NCI-H446 treated with DMSO at 0.1 percent for 48 hours (cell line): ENCODE data around the gene ADCY10.
"Not testable (repeated sequence)": the region's sequence is repeated elsewhere in the genome, so short reads cannot be mapped to it uniquely, and the experiment has no call there.

Experiments
- DNase-seq: peaks from one replicate; lab custom pipeline; 2025; lab: John Stamatoyannopoulos, UW

Gene ADCY10, protein sequence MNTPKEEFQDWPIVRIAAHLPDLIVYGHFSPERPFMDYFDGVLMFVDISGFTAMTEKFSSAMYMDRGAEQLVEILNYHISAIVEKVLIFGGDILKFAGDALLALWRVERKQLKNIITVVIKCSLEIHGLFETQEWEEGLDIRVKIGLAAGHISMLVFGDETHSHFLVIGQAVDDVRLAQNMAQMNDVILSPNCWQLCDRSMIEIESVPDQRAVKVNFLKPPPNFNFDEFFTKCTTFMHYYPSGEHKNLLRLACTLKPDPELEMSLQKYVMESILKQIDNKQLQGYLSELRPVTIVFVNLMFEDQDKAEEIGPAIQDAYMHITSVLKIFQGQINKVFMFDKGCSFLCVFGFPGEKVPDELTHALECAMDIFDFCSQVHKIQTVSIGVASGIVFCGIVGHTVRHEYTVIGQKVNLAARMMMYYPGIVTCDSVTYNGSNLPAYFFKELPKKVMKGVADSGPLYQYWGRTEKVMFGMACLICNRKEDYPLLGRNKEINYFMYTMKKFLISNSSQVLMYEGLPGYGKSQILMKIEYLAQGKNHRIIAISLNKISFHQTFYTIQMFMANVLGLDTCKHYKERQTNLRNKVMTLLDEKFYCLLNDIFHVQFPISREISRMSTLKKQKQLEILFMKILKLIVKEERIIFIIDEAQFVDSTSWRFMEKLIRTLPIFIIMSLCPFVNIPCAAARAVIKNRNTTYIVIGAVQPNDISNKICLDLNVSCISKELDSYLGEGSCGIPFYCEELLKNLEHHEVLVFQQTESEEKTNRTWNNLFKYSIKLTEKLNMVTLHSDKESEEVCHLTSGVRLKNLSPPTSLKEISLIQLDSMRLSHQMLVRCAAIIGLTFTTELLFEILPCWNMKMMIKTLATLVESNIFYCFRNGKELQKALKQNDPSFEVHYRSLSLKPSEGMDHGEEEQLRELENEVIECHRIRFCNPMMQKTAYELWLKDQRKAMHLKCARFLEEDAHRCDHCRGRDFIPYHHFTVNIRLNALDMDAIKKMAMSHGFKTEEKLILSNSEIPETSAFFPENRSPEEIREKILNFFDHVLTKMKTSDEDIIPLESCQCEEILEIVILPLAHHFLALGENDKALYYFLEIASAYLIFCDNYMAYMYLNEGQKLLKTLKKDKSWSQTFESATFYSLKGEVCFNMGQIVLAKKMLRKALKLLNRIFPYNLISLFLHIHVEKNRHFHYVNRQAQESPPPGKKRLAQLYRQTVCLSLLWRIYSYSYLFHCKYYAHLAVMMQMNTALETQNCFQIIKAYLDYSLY (N-terminal part only)

GRCh38 chr1:167913895-167914496, at the start of gene ADCY10:
TSS of gene ADCY10 (minus strand) at chr1:167914134. CDS start at chr1:167905140, 8,994 bp downstream.
- no peak for DNase-seq

GRCh38 chr1:167957710-167958109, 43.8 kb upstream of the ADCY10 start:
- DNase-seq = no peak

- no peak for DNase-seq
Measured at GRCh38 chr1:167955915-167956314, 42.0 kb upstream of the ADCY10 start.

DNA sequence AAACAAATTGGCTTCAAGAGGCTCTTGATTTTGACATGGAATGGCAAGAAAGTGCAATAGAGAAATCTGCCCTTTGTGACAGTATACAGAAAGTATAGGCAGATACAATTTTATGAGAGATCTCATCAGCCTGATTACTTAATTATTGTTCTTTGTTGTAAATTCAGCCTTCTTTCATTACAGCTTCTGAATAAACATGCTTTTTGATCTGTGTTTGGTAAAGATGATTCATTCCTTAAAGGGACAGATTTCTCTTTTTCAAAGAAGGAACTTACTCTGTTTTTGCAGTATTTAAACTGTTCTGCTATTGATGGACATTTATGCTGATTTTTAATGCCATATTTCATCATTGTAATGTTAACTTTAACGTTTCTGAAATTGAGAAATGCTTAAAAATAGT, 36.6 kb upstream of the ADCY10 start:
- no peak for DNase-seq

GRCh38 chr1:167949785-167950184, 35.9 kb upstream of the ADCY10 start:
- no peak for DNase-seq

DNA sequence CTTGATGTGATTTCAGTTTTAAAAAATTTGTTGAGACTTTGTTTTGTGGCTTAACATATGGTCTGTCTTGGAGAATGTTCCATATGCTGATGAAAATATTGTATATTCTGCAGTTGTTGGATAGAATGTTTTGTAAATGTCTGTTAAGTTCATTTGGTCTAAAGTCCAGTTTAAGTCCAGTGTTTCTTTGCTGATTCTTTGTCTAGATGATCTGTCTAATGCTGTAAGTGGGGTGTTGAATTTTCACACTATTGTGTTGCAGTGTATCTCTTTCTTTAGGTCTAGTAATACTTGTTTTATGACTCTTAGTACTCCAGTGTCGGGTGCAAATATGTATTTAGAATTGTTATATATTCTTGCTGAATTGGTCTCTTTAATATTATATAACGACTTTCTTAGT, 33.8 kb upstream of the ADCY10 start:
- no peak for DNase-seq

GRCh38 chr1:167943541-167943940, 29.6 kb upstream of the ADCY10 start:
- no peak for DNase-seq

DNA sequence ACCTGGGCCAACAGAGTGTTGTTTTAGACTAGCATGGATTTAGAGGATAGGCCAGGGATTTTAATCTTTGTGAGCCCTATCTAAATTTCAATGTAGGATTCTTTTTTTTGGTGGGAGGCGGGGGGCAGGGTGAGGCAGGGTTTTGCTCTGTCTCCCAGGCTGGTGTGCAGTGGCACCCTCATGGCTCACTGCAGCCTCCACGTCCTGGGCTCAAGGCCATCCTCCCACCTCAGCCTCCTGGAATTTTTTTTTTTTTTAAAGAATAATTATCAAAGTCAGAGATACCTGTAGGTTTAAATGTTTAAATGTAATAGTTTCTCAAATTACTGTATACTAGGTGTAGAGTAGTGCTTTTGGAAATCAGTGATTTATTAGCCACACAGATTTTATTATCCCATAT, 26.3 kb upstream of the ADCY10 start:
- no peak for DNase-seq

- no peak for DNase-seq
Measured at GRCh38 chr1:167938080-167938636, 24.2 kb upstream of the ADCY10 start.

DNA sequence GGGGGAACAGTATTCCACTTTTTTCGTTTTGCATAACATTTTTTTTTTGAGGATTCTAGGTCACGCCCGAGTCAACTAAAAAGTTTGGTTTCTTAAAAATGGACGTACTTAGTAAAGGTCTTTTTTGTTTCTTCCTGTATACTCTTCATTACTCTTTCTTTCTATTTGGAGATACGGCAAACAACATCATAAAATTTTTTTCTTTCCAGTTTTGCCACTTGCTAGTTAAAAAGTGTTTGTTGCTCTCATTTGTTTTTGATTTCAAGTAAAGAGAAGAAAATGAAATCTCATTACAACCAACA, 23.7 kb upstream of the ADCY10 start:
- no peak for DNase-seq

DNA sequence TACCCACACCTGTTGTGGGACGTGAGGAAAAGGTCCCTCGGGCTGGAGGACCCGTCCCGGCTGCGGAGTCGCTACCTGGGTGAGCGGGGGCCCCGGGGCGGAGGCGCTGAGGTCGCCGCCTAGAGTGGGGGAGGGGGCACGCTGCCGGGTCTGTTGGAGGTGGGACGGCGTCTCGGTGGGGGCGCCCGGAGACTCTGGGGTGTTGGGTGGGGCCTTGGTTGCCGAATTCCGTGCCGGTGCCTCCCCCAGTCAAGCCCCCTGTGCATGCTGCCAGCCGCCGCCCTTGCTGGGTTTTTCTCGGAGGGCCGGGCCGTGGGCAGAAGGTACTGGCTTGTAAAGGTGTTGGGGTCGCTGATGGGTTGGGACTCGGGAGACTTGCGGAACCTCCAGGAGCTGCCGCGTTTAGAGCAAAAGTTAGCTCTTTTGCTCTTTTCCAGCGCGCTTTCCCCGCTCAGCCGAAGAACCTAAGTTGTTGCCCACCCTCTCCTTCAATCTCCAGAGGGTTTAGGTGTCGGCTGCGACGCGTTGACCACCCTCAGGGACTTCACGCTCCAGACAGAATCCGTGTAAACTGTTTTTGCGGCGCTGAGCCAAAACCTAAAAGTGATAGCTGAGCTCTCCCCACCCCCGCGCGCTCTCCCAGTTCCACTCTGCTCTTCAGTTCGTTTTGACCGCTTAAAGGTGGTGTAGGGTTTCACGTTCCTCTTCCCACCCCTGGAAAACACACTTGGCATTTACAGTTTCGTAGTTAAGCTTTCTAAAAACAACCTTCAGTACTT, 23.2 kb upstream of the ADCY10 start, which contains the start of gene MPC2:
TSS of gene MPC2 (minus strand) at position 143 of the 779 bp plus-strand sequence. CDS start 1,231 bp downstream, outside the sequence.
- peak; percentile 35 for DNase-seq

GRCh38 chr1:167936068-167936929, 22.4 kb upstream of the ADCY10 start, which contains the start of gene DCAF6:
TSS of gene DCAF6 (plus strand) at chr1:167936683. CDS start at chr1:167936912, 229 bp downstream.
- DNase-seq = peak; percentile 99

DNA sequence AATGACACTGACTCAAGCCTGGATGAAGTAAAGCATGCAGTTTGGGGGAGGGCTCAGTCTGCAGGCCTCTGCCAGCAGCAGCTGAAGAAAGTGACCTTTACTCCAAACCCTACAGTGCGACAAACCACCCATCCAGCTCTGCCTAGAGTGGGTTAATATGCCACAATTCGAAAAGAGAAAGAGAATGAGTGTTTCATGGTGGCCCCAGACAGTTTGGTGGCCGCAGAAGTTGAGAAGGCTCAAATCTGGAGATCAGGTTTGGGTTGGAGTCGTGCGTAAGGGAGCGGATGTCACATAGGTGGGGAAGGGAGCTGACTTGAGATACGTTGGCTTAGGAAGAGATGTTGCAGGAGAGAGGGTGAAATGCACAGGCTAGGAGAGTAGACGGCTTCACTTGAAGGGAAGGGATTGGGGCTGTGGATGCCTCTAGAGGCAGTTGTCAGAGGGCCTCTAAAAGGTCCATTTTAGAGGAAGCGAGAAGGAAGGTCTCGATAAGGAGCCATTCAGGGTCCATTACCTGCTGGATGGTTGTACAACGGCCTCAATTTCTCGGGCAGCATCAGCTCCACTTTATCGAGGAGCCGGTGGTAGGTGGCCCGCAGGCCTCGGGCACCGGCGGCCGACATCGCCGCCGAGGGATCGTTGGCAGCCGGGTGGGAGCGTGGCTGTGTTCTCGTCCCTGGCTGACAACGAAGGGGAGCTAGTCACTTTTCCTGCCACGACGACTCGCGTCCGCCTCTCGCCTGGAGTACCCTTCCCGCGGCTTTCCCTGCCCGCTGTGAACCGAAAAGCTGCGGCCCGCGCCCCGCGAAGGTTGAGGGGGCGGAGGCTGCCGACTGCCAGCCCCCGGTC, 21.5 kb upstream of the ADCY10 start:
- DNase-seq = peak; percentile 37

DNA sequence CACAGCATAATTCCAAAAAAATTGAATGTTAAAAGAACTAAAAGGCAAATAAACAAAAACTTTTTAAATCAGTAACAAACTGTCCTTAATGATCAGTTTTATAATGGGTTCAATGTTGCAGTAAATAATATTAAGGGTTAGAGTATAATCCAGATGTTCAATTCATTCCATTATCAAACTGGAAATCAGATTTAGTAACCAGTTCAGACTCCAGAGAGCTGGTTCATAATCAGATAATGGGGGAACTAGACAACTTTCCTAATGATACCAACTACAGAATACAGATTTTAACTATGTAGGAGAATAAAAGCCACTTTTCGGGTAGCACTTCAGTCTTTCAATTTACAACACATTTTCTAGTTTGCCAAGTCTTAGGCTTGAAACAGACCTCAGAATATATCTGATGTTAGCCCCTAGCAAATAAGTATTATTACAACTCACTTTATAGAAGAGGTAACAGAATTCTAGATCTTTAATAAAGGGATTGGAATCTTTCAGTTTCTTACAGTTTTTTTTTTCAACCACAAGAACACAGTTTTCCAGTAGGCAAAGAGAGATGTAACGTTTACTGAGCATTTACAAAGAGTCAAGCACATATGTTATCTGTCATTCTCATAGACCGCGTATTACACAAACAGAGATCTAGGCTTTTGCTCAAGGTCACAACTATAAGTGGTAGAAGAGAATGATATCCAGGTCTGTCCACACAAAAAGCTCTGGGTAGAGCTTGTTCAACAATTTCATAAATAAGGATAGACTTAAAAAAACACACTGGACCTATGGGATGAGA, 20.7 kb upstream of the ADCY10 start:
- no peak for DNase-seq

DNA sequence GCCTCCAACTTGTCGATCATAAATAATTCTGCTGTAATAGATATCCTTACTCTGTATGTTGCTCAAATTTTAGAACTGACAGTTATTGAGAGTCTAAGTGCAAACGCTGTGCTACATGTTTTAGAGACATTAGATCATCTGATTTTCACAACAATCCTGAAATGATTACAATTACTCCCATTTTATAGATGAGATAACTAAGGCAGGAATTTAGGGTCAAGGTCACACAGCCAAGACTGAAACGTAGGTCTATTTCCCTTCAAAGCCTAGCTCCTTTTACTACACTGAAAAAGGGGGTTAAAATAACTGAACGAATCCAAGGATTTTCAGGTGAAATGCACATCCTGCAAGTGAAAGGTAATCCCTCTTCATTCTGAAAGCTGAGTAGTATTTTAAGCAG, 19.9 kb upstream of the ADCY10 start:
- no peak for DNase-seq

DNA sequence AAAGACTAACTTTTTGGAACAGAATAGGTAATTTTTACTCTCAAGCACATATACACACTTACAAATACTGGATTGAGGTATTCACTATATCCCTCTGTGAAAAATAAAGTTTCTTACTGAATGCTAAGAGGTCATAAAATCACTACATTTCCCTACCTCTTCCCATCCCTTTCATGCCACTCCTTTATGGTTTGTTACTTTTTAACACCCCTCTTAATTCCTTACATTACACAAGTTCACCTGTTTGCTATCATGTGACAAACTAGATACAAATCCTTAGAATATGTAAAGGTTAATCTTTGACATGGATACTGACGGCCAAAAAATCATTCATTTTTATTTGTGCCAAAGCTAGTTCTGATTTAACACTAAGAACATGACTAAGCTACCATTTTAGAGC, 15.8 kb upstream of the ADCY10 start:
- DNase-seq = no peak

DNA sequence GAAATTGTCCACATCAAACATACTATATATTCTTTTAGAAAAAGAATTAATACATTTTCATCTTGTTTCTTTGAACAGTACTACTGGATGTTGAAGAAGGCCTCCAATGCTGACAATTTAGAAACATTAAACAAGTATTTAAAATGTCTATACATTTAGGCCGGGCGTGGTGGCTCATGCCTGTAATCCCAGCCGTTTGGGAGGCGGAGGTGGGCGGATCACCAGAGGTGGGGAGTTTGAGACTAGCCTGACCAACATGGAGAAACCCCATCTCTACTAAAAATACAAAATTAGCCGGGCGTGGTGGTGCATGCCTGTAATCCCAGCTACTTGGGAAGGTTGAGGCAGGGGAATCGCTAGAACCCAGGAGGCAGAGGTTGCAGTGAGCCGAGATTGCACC, 15.0 kb upstream of the ADCY10 start:
- not testable (repeated sequence) for DNase-seq

DNA sequence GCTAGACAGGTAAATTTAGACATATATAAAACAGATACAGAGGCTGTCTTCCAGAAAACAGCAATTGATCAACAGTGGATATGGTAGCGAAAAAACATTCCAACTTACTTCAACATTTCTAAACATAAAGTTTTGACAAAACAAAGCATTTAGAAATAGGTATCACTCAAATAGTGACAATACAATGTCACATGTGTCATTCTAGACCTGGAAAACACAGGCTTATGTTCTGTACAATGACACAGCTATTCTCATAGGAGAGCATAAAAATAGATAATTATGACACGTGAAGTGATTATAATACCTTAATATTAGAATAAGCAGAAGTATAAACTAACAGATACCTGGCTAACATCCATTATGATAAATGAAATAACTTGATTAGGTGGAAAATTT, 14.5 kb upstream of the ADCY10 start:
- no peak for DNase-seq
